NB4 (cell line): ENCODE measurements around the gene NRXN3.

ENCODE experiments used
- DNase-seq: peaks from one replicate; pipeline ENCODE4 v3.0.0; 2010; ENCODE audit warnings: low read depth
- H3K4me3 ChIP-seq: one replicate; pipeline ENCODE4 v1.5.1; 2011; ENCODE audit warnings: mild to moderate bottlenecking, low read depth, low read length, moderate library complexity
- MYC ChIP-seq: IDR thresholded peaks from 2 replicates; pipeline ENCODE4 v1.6.1; 2011; ENCODE audit warnings: low read depth, low read length
- POLR2A ChIP-seq: IDR thresholded peaks from 2 replicates; pipeline ENCODE4 v1.6.1; 2011; ENCODE audit warnings: mild to moderate bottlenecking; ENCODE audit not compliant: insufficient read length; ENCODE audit errors: extremely low read depth
- TF ChIP-seq, protein P1 (sequence below): IDR thresholded peaks from one replicate; pipeline ENCODE4 v1.5.1; 2012; ENCODE audit warnings: low read depth, low read length
- TF ChIP-seq, protein P2 (sequence below): IDR thresholded peaks from 2 replicates; pipeline ENCODE4 v1.6.1; 2011; ENCODE audit warnings: low read depth, low read length

The NRXN3 gene

DNA sequence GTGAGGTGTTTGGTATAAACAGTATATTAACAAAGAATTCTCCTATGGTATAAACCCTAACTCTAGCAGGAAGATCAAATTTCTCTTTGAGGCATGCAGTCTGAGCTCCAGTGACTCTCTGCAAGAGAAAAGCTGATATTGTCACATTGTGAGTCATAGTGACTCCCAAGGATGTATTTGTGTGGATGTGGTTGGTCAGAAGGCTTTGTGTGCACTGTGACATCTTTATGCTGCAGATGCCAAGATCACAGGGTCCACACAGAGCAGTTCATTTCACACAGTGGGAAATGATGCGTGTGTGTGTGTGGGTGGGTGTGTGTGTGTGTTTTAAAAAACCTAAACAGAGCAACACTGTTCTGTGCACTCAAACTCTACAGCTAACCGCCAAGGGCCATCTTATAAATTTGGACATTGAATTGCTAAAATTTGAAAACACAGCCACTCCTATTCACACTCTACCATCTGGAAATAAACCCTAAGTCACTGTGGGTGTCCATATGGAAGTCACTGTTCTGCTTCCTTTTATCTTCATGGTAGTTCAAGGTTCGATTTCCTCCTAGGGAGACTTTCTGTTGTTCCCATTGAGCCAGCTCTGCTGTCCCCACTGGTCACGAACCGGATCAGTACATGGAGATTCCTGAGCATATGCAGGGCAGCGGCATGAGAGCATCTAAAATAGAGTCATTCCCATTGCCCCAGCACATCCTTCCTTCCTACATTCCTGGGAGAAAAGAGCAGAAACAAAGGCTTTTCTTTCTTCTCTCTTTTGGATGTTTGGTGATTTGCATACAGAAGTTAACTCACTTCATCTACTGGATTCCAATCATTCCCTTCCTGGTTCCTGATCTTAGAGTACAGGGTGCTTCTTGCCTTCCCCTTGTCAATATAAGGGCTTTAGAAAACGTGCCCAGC is 1313.6 kb downstream of the NRXN3 start:
- DNase-seq: no peak
- TF ChIP-seq, protein P1, sequence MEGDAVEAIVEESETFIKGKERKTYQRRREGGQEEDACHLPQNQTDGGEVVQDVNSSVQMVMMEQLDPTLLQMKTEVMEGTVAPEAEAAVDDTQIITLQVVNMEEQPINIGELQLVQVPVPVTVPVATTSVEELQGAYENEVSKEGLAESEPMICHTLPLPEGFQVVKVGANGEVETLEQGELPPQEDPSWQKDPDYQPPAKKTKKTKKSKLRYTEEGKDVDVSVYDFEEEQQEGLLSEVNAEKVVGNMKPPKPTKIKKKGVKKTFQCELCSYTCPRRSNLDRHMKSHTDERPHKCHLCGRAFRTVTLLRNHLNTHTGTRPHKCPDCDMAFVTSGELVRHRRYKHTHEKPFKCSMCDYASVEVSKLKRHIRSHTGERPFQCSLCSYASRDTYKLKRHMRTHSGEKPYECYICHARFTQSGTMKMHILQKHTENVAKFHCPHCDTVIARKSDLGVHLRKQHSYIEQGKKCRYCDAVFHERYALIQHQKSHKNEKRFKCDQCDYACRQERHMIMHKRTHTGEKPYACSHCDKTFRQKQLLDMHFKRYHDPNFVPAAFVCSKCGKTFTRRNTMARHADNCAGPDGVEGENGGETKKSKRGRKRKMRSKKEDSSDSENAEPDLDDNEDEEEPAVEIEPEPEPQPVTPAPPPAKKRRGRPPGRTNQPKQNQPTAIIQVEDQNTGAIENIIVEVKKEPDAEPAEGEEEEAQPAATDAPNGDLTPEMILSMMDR: no peak
- TF ChIP-seq POLR2A (no peak), MYC (no peak)
- TF ChIP-seq, protein P2, sequence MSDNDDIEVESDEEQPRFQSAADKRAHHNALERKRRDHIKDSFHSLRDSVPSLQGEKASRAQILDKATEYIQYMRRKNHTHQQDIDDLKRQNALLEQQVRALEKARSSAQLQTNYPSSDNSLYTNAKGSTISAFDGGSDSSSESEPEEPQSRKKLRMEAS: no peak
- no peak overlapping the region for H3K4me3 ChIP-seq

GRCh38 chr14:79487632-79488031 is 1317.5 kb downstream of the NRXN3 start:
- H3K4me3 ChIP-seq: no peak overlapping the region
- no peak for TF ChIP-seq POLR2A
- TF ChIP-seq, protein P1: no peak
- no peak for TF ChIP-seq MYC
- TF ChIP-seq, protein P2: no peak
- no peak for DNase-seq

GRCh38 chr14:79491161-79491560 is 1321.0 kb downstream of the NRXN3 start:
- no peak for TF ChIP-seq POLR2A
- TF ChIP-seq MYC: no peak
- TF ChIP-seq, protein P2: no peak
- TF ChIP-seq, protein P1: no peak
- H3K4me3 ChIP-seq: no peak overlapping the region
- no peak for DNase-seq

DNA sequence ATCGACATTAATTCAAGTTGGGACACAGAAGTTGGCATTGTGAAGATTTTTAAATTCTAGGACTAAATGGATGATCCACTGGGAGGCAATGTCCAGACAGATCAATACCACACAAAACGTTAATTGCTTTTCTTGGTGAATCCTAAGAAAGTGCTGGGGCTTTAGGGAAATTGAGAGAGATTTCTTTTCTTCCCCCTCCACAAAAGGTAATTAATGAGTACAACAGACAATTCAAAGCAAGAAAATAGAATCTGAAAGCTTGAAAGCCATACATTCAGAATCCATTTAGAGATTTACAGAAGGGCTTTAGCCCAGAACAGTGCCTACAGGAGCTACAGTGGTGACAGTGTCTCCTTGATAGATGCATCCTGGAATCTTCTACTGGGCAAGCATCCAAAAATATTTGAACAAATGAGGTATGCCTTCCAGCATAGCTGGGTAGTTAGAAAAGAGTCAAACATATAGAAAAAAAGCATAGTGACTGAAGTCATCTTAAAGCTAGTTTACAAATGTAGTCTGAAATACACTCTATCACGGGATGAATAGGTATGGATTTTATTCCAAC is 1323.0 kb downstream of the NRXN3 start:
- DNase-seq: no peak
- H3K4me3 ChIP-seq: no peak overlapping the region
- TF ChIP-seq, protein P2: no peak
- TF ChIP-seq, protein P1: no peak
- no peak for TF ChIP-seq MYC
- no peak for TF ChIP-seq POLR2A

GRCh38 chr14:79496701-79497100 is 1326.5 kb downstream of the NRXN3 start:
- TF ChIP-seq, protein P1: no peak
- TF ChIP-seq POLR2A (no peak), MYC (no peak)
- TF ChIP-seq, protein P2: no peak
- no peak for DNase-seq
- H3K4me3 ChIP-seq: no peak overlapping the region
